HUES64 (cell line): Measurements from ENCODE around the gene KLK6. TPM values are rescaled to one million over a fixed set of nuclear protein-coding genes. Genes with fewer than 3 reads are reported as not detected.

Experiments used
- H3K27ac ChIP-seq: 2 replicates; pipeline ENCODE4 v1.7.0; 2013; ENCODE audit warnings: low read depth, low read length, inconsistent platforms
- H3K27me3 ChIP-seq: 2 replicates; pipeline ENCODE4 v1.6.1; 2013; ENCODE audit warnings: mild to moderate bottlenecking, low read length; ENCODE audit not compliant: insufficient read depth
- H3K36me3 ChIP-seq: 2 replicates; pipeline ENCODE4 v1.6.1; 2013; ENCODE audit warnings: mild to moderate bottlenecking, low read length; ENCODE audit not compliant: insufficient read depth
- H3K4me1 ChIP-seq: 2 replicates; pipeline ENCODE4 v1.6.1; 2013; ENCODE audit warnings: mild to moderate bottlenecking, low read length, moderate library complexity; ENCODE audit not compliant: insufficient read depth
- H3K4me3 ChIP-seq: 2 replicates; pipeline ENCODE4 v1.5.1; 2013; ENCODE audit warnings: mild to moderate bottlenecking, low read length, moderate library complexity
- H3K9ac ChIP-seq: 2 replicates; pipeline ENCODE4 v1.6.1; 2013; ENCODE audit warnings: mild to moderate bottlenecking, low read depth, low read length
- H3K9me3 ChIP-seq: 2 replicates; pipeline ENCODE4 v1.6.1; 2013; ENCODE audit warnings: low read depth, low read length; ENCODE audit not compliant: insufficient read depth
- WGBS: fragments of 150-250, 120-280 bp; methylation state at CpG from one replicate; pipeline ENCODE4 v1.1.7; 2013; ENCODE audit warnings: missing lambda C conversion rate; 5-methylcytosine and 5-hydroxymethylcytosine counted together
- polyA plus RNA-seq, 2 experiments: library from polyadenylated mRNA; stranded (reverse); fragments of 50-300 nt; gene quantifications; one replicate each; pipeline ENCODE4 v1.2.3, GENCODE V29; 2013

KLK6 gene
- polyA plus RNA-seq (2013, experiment 1 of 2), result 0.90 TPM
- polyA plus RNA-seq (2013, experiment 2 of 2), result 1.3 TPM

- Histone ChIP-seq H3K4me3 (no peak within 1 kb of the TSS), H3K9me3 (no peaks in the 10 kb centered on the region), H3K27me3 (no peaks in the 10 kb centered on the region), H3K27ac (no peak within 1 kb of the TSS), H3K4me1 (peaks cover 9% of the 10 kb centered on the region), H3K9ac (no peak within 1 kb of the TSS), H3K36me3 (no peaks in the 10 kb centered on the region)
- WGBS, result 84% methylated on average over 19 of the region's 19 CpGs
These were observed at the start of gene KLK6 for GRCh38 chr19:50969413-50969760. KLK6 (minus strand) TSS chr19:50969591; CDS start chr19:50968104, 1,487 bp downstream.

GRCh38 chr19:51018745-51019543 lies 49.6 kb upstream of the KLK6 start:
- H3K36me3 ChIP-seq, result no peaks in the 10 kb centered on the region
- no peak overlapping the region for H3K27ac ChIP-seq
- peaks cover 43% of the 10 kb centered on the region for H3K27me3 ChIP-seq
- no peaks in the 10 kb centered on the region for H3K9me3 ChIP-seq
- H3K4me3 ChIP-seq, result peak overlapping the region; percentile 54
- no peak overlapping the region for H3K9ac ChIP-seq
- 2% methylated on average over 58 of the region's 68 CpGs for WGBS
- no peaks in the 10 kb centered on the region for H3K4me1 ChIP-seq

GRCh38 chr19:51016798-51017683 lies 47.6 kb upstream of the KLK6 start:
- Histone ChIP-seq H3K4me3 (peak overlapping the region; percentile 68), H3K4me1 (no peaks in the 10 kb centered on the region), H3K27me3 (peaks cover 43% of the 10 kb centered on the region), H3K9me3 (no peaks in the 10 kb centered on the region), H3K36me3 (no peaks in the 10 kb centered on the region), H3K27ac (no peak overlapping the region), H3K9ac (peak overlapping the region; percentile 49; the same call in 1 of the 2 replicates)
- 2% methylated on average over 68 of the region's 68 CpGs for WGBS

GRCh38 chr19:51015691-51016267 lies 46.4 kb upstream of the KLK6 start:
- Histone ChIP-seq H3K9ac (no peak overlapping the region), H3K27me3 (peaks cover 43% of the 10 kb centered on the region)

GRCh38 chr19:51014242-51014641 lies 44.9 kb upstream of the KLK6 start:
- Histone ChIP-seq H3K9ac (no peak overlapping the region), H3K27ac (no peak overlapping the region), H3K9me3 (no peaks in the 10 kb centered on the region), H3K4me1 (no peaks in the 10 kb centered on the region), H3K36me3 (no peaks in the 10 kb centered on the region), H3K4me3 (no peak overlapping the region), H3K27me3 (peaks cover 31% of the 10 kb centered on the region)
- WGBS, result 92% methylated on average over 6 of the region's 6 CpGs

More at GRCh38 chr19:51015691-51016267, 46.4 kb upstream of the KLK6 start:
- no peak overlapping the region for H3K27ac ChIP-seq
- no peaks in the 10 kb centered on the region for H3K4me1 ChIP-seq
- H3K4me3 ChIP-seq, result no peak overlapping the region
- H3K36me3 ChIP-seq, result no peaks in the 10 kb centered on the region
- WGBS, result 88% methylated on average over 18 of the region's 19 CpGs
- H3K9me3 ChIP-seq, result no peaks in the 10 kb centered on the region

GRCh38 chr19:51012661-51013190 lies 43.3 kb upstream of the KLK6 start:
- H3K4me1 ChIP-seq, result no peaks in the 10 kb centered on the region
- no peak overlapping the region for H3K27ac ChIP-seq
- no peaks in the 10 kb centered on the region for H3K36me3 ChIP-seq
- 90% methylated on average over 11 of the region's 12 CpGs for WGBS
- H3K4me3 ChIP-seq, result no peak overlapping the region
- H3K27me3 ChIP-seq, result peaks cover 16% of the 10 kb centered on the region
- H3K9me3 ChIP-seq, result no peaks in the 10 kb centered on the region
- H3K9ac ChIP-seq, result no peak overlapping the region

GRCh38 chr19:51010066-51010795 lies 40.8 kb upstream of the KLK6 start:
- H3K36me3 ChIP-seq, result no peaks in the 10 kb centered on the region
- WGBS, result 73% methylated on average over 4 of the region's 4 CpGs
- no peaks in the 10 kb centered on the region for H3K9me3 ChIP-seq
- no peak overlapping the region for H3K9ac ChIP-seq
- no peaks in the 10 kb centered on the region for H3K4me1 ChIP-seq
- H3K4me3 ChIP-seq, result no peak overlapping the region
- H3K27ac ChIP-seq, result no peak overlapping the region
- H3K27me3 ChIP-seq, result no peaks in the 10 kb centered on the region; the same call in 1 of the 2 replicates

DNA sequence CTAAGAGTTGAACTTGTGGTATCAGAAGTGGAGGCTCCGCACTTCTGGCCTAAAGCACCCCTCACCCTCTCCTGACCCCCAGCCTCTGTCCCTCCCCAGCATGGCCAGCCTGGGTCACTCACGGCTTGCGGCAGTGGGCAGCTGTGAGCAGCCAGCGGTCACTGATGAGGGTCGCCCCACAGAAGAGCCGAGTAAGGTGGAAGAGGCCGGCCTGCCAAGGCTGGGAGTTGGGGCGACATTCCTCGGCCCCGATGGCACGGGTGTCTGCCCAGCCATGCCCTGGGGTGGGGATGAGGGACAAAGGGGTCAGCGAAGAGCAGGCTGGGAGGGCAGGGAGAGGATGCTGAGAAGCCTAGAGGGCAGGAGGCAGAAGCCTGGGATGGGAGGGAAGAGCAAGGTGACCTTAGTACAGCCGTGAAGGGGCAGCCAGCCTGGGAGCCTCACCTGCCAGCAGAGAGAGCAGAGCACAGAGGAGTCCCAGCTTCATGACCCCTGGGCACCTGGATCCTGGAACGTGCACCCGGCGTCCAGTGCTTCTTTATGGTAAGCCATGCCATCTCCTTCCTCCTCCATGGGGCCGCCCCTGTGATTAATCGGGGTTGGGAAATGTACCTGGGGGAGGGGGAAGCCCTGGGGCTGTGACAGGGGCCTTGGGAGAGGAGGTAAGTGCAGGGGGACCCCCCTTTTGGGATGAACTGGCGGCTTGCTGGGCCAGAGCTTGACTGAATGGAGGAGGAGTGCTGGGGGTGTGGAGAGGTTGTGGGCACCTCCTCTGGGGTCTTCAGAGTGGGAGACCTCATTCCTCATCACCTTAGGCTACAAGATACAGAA lies 39.9 kb upstream of the KLK6 start:
- 82% methylated on average over 19 of the region's 19 CpGs for WGBS
- Histone ChIP-seq H3K9ac (no peak overlapping the region), H3K27me3 (no peaks in the 10 kb centered on the region; the same call in 1 of the 2 replicates), H3K27ac (no peak overlapping the region), H3K4me3 (no peak overlapping the region), H3K36me3 (no peaks in the 10 kb centered on the region), H3K9me3 (no peaks in the 10 kb centered on the region), H3K4me1 (no peaks in the 10 kb centered on the region)

DNA sequence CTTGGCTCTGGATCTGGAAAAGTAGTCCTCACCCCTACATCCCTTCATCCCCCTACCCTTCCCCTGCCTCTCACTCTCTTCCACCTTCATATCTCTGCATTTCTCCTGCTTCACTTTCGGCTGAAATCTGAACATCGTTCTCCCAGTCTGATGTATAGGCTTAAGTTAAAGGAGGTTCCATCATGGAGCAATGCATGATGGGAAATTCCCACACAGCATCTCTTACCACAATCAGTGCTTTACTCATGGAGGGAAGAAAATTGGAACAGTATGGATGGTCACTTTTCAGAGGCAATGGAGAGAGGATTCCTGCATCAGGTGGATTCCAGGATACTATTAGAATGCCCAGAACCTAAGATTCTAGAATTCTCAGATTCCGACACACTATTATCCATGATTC lies 38.1 kb upstream of the KLK6 start:
- no peaks in the 10 kb centered on the region; the same call in 1 of the 2 replicates for H3K27me3 ChIP-seq
- no peak overlapping the region for H3K4me3 ChIP-seq
- H3K4me1 ChIP-seq, result no peaks in the 10 kb centered on the region
- no peak overlapping the region for H3K27ac ChIP-seq
- WGBS, result 69% methylated on average over 3 of the region's 3 CpGs
- H3K9me3 ChIP-seq, result no peaks in the 10 kb centered on the region
- no peak overlapping the region for H3K9ac ChIP-seq
- H3K36me3 ChIP-seq, result no peaks in the 10 kb centered on the region

DNA sequence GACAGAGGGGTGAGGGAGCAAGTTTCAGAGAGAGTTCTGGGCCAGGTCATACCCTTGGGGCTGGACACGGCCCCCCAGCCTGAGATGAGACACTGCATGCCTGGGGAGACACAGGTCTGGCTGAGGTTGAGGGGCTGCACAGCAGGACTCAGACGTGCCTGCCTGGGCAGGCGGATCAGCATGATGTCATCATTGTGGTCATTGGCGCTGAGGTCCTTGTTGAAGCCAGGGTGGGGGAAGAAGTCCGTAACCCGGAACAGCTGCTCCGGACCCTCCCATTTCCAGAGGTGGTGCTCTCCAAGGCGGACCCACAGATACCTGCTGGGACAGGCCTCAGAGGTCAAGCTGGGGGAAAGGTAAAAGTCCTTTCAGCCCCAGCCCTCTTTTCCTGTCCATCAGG lies 37.0 kb upstream of the KLK6 start:
- no peaks in the 10 kb centered on the region for H3K36me3 ChIP-seq
- WGBS, result 54% methylated on average over 8 of the region's 8 CpGs

More for the DNA sequence above, 37.0 kb upstream of the KLK6 start:
- no peak overlapping the region for H3K27ac ChIP-seq
- no peaks in the 10 kb centered on the region for H3K4me1 ChIP-seq
- H3K9me3 ChIP-seq, result no peaks in the 10 kb centered on the region
- no peaks in the 10 kb centered on the region; the same call in 1 of the 2 replicates for H3K27me3 ChIP-seq
- H3K4me3 ChIP-seq, result no peak overlapping the region
- no peak overlapping the region for H3K9ac ChIP-seq
